ENCODE measurements around the gene SLC10A6.

GRCh38 chr4:86848136-86848535 lies 1.0 kb downstream of the SLC10A6 start:
- TF ChIP-seq CTCF (IDR thresholded peaks at IDR 0.05) (no peak), POLR2A (IDR thresholded peaks at IDR 0.05) (no peak)
